Body of pancreas (tissue), 4 donors: ENCODE measurements around the gene PLEKHA6. TPM values are rescaled to one million over a fixed set of nuclear protein-coding genes. Genes with fewer than 3 reads are reported as not detected.
"Not testable (repeated sequence)": the region's sequence is repeated elsewhere in the genome, so short reads cannot be mapped to it uniquely, and the experiment has no call there.

ENCODE experiments used
- ATAC-seq: fragments of 150-250 bp; one replicate; pipeline ENCODE4 v1.9.1; 2016
- DNase-seq, 4 donors: peaks; one replicate each; pipeline ENCODE4 v3.0.0-alpha.2; 2019
- H3K27ac ChIP-seq, 4 donors: fragments of 200-600 bp; sonication (generic); 1 replicate in 3 of 4; 2 replicates in 1 of 4; pipeline versions ENCODE4 v1.5.1 to v1.6.1; 2016 to 2019; ENCODE audit warnings: mild to moderate bottlenecking in 1 of 4, mixed read lengths in 1 of 4, moderate library complexity in 1 of 4
- H3K27me3 ChIP-seq, 2 donors: fragments of 200-600 bp; sonication (generic); one replicate each; pipeline ENCODE4 v1.6.0; 2016; ENCODE audit warnings: mild to moderate bottlenecking in 1 of 2
- H3K36me3 ChIP-seq, 2 donors: fragments of 200-600 bp; sonication (generic); replicated peaks in 1 of 2; 2 replicates each; pipeline ENCODE4 v1.5.1; 2016; ENCODE audit warnings: low read depth in 2 of 2; ENCODE audit not compliant: insufficient read depth in 1 of 2
- H3K4me1 ChIP-seq: fragments of 200-600 bp; sonication (generic); one replicate; pipeline ENCODE4 v1.6.0; 2016
- H3K4me3 ChIP-seq, 2 donors: fragments of 200-600 bp; sonication (generic); 1 replicate in 1 of 2; 2 replicates in 1 of 2; pipeline ENCODE4 v1.5.1; 2016 to 2019
- H3K9me3 ChIP-seq, 3 donors: fragments of 200-600 bp; sonication (generic); 1 replicate in 2 of 3; 2 replicates in 1 of 3; pipeline ENCODE4 v1.5.1; 2016
- CTCF ChIP-seq, 7 experiments: fragments of 450-650 bp in 4 of 7; fragments of 200-600 bp in 3 of 7; sonication (generic) in 3 of 7; IDR thresholded peaks; one replicate each; pipeline ENCODE4 v1.5.1; 2016 to 2019; ENCODE audit warnings: antibody characterized with exemption in 7 of 7
- POLR2A ChIP-seq, 3 donors: fragments of 450-650 bp; IDR thresholded peaks; one replicate each; pipeline ENCODE4 v1.6.1; 2016; ENCODE audit warnings: antibody characterized with exemption in 3 of 3, mild to moderate bottlenecking in 2 of 3
- WGBS, 2 donors: methylation state at CpG; one replicate each; pipeline ENCODE4 v1.1.5; 2017; 5-methylcytosine and 5-hydroxymethylcytosine counted together
- intact Hi-C: fragments of 100-400 bp; cut with DNase I; formaldehyde crosslinking; loops from one replicate; pipeline ENCODE4 v1.15.1; 2023
- total RNA-seq, 2 donors: library from RNA; depleted of rRNA; stranded (reverse); fragments of >200 nt; gene quantifications; one replicate each; pipeline ENCODE4 v1.1.0, GENCODE V29; 2016

The PLEKHA6 gene
- total RNA-seq, 2 donors from 2014 or later, result 10.9 to 20.4 TPM

- intact Hi-C loops, result no loop called here
- no peaks in the 10 kb centered on the region for H3K27me3 ChIP-seq
- no peak overlapping the region for H3K27ac ChIP-seq
- no peak overlapping the region for H3K4me3 ChIP-seq
- WGBS, 2 donors, result 72 to 74% methylated on average over 6 of the region's 6 CpGs
- H3K4me1 ChIP-seq, result peaks cover 10% of the 10 kb centered on the region
- TF ChIP-seq CTCF (IDR thresholded peaks at IDR 0.05), result no peak
- TF ChIP-seq POLR2A (IDR thresholded peaks at IDR 0.05), result no peak
- DNase-seq (no peak), ATAC-seq (no peak)
- H3K36me3 ChIP-seq, result no peaks in the 10 kb centered on the region
- H3K9me3 ChIP-seq, result no peaks in the 10 kb centered on the region
These were observed 43.6 kb downstream of the PLEKHA6 start for GRCh38 chr1:204316164-204316563.

GRCh38 chr1:204314893-204315658 lies 44.7 kb downstream of the PLEKHA6 start:
- Histone ChIP-seq H3K36me3 (no peaks in the 10 kb centered on the region), H3K4me1 (peaks cover 10% of the 10 kb centered on the region), H3K27ac (no peak overlapping the region), H3K27me3 (no peaks in the 10 kb centered on the region), H3K4me3 (no peak overlapping the region), H3K9me3 (no peaks in the 10 kb centered on the region)
- intact Hi-C loops, result no loop called here
- TF ChIP-seq POLR2A (IDR thresholded peaks at IDR 0.05) (no peak), CTCF (IDR thresholded peaks at IDR 0.05) (no peak)
- WGBS, 2 donors, result 74 to 92% methylated on average over 9 to 12 of the region's 12 CpGs
- no peak for ATAC-seq
- no peak for DNase-seq

GRCh38 chr1:204314171-204314892 lies 45.4 kb downstream of the PLEKHA6 start:
- Histone ChIP-seq H3K4me1 (peaks cover 10% of the 10 kb centered on the region), H3K27me3 (no peaks in the 10 kb centered on the region), H3K4me3 (no peak overlapping the region), H3K36me3 (no peaks in the 10 kb centered on the region), H3K27ac (peak overlapping the region in 3 of 4 donors; percentile 17 to 64 (median 48)), H3K9me3 (no peaks in the 10 kb centered on the region)
- 66 to 75% methylated on average over 7 of the region's 7 CpGs for WGBS, 2 donors
- DNase-seq, result peak in 1 of 4 donors; percentile 30
- TF ChIP-seq POLR2A (IDR thresholded peaks at IDR 0.05) (peak in 1 of 3 donors; percentile 33), CTCF (IDR thresholded peaks at IDR 0.05) (no peak)
- intact Hi-C loops, result no loop called here
- peak; percentile 74 for ATAC-seq

GRCh38 chr1:204313675-204314074 lies 46.1 kb downstream of the PLEKHA6 start:
- intact Hi-C loops, result no loop called here
- Histone ChIP-seq H3K27me3 (no peaks in the 10 kb centered on the region), H3K36me3 (no peaks in the 10 kb centered on the region), H3K4me3 (no peak overlapping the region), H3K27ac (peak overlapping the region in 3 of 4 donors; percentile 17 to 64 (median 48)), H3K9me3 (no peaks in the 10 kb centered on the region), H3K4me1 (peaks cover 10% of the 10 kb centered on the region)
- no peak for TF ChIP-seq CTCF (IDR thresholded peaks at IDR 0.05)
- no peak for TF ChIP-seq POLR2A (IDR thresholded peaks at IDR 0.05)
- WGBS, 2 donors, result 21 to 35% methylated on average over 4 of the region's 4 CpGs
- peak; percentile 46 for ATAC-seq
- DNase-seq, result peak in 2 of 4 donors; percentile 27 to 36

- intact Hi-C loops, DNase-seq, H3K4me3 ChIP-seq, H3K27me3 ChIP-seq, H3K27ac ChIP-seq, ATAC-seq, H3K36me3 ChIP-seq, H3K9me3 ChIP-seq: not testable (repeated sequence)
- peaks cover 23% of the 10 kb centered on the region for H3K4me1 ChIP-seq
- 89 to 91% methylated on average over 4 of the region's 4 CpGs for WGBS, 2 donors
These were observed 48.8 kb downstream of the PLEKHA6 start for GRCh38 chr1:204310970-204311369.
